Measurements from ENCODE around the gene ASB18.

The ASB18 gene

DNA sequence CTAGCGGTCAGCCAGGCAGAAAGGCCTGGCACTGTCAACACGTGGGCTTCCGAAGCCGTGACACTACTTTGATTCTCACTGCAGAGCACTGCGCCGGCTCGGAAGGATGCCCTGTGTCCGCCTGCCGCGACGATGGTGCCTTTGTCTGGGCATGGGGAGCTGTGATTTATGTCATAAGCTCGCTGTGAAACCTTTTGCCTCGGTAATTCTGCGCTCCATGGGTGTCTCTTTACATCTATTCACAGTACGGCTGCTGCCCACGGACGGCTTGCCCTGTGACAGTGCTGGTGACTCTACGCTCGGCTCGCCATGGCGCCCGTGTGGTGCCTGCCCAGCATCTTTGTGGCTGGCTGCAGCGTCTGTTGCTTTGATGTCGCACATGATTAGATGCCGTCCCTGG lies 52.9 kb downstream of the ASB18 start:
- no peaks in the 10 kb centered on the region for H3K4me1 ChIP-seq
- H3K9me3 ChIP-seq, result no peaks in the 10 kb centered on the region
- TF ChIP-seq, protein P1, sequence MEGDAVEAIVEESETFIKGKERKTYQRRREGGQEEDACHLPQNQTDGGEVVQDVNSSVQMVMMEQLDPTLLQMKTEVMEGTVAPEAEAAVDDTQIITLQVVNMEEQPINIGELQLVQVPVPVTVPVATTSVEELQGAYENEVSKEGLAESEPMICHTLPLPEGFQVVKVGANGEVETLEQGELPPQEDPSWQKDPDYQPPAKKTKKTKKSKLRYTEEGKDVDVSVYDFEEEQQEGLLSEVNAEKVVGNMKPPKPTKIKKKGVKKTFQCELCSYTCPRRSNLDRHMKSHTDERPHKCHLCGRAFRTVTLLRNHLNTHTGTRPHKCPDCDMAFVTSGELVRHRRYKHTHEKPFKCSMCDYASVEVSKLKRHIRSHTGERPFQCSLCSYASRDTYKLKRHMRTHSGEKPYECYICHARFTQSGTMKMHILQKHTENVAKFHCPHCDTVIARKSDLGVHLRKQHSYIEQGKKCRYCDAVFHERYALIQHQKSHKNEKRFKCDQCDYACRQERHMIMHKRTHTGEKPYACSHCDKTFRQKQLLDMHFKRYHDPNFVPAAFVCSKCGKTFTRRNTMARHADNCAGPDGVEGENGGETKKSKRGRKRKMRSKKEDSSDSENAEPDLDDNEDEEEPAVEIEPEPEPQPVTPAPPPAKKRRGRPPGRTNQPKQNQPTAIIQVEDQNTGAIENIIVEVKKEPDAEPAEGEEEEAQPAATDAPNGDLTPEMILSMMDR (IDR thresholded peaks at IDR 0.05; ENCODE audit: low read depth, low read length), result no peak
- no peak for DNase-seq
- no peaks in the 10 kb centered on the region for H3K36me3 ChIP-seq
- no peak overlapping the region for H3K4me3 ChIP-seq (ENCODE audit: low read depth, low read length)
- peaks cover 6% of the 10 kb centered on the region for H3K27me3 ChIP-seq

DNA sequence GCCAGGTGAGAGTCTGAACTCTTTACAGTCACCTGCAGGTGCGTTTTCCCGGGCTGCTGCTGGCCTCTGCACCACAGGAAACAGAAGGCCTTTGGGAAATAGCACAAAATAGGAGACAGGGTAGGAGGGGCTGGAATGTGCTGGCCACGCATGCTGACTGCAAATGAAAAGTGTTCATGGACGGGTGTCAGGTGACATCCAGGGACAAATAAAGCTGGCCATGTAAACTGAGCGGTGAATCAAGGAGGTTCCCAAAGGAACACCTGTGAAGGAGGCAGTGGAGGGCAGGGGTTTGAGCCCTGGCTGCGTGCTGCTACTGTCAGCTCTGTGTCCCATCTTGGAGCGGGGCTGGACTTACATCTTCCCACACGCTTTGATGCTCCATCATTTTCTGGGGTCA lies 53.7 kb downstream of the ASB18 start:
- no peaks in the 10 kb centered on the region for H3K9me3 ChIP-seq
- TF ChIP-seq, protein P1 (IDR thresholded peaks at IDR 0.05; ENCODE audit: low read depth, low read length), result no peak
- H3K27me3 ChIP-seq, result peaks cover 6% of the 10 kb centered on the region
- H3K4me1 ChIP-seq, result no peaks in the 10 kb centered on the region
- H3K4me3 ChIP-seq (ENCODE audit: low read depth, low read length), result no peak overlapping the region
- DNase-seq, result no peak
- H3K36me3 ChIP-seq, result no peaks in the 10 kb centered on the region

- H3K4me1 ChIP-seq, result no peaks in the 10 kb centered on the region
- H3K36me3 ChIP-seq, result no peaks in the 10 kb centered on the region
- TF ChIP-seq, protein P1 (IDR thresholded peaks at IDR 0.05; ENCODE audit: low read depth, low read length), result no peak
- no peak overlapping the region for H3K4me3 ChIP-seq (ENCODE audit: low read depth, low read length)
- H3K9me3 ChIP-seq, result no peaks in the 10 kb centered on the region
- H3K27me3 ChIP-seq, result peaks cover 6% of the 10 kb centered on the region
- no peak for DNase-seq
Observed at GRCh38 chr2:236209996-236210395, 54.2 kb downstream of the ASB18 start.

- no peaks in the 10 kb centered on the region for H3K36me3 ChIP-seq
- TF ChIP-seq, protein P1 (IDR thresholded peaks at IDR 0.05; ENCODE audit: low read depth, low read length), result no peak
- no peaks in the 10 kb centered on the region for H3K4me1 ChIP-seq
- H3K4me3 ChIP-seq (ENCODE audit: low read depth, low read length), result no peak overlapping the region
- H3K9me3 ChIP-seq, result no peaks in the 10 kb centered on the region
- no peak for DNase-seq
- H3K27me3 ChIP-seq, result peaks cover 6% of the 10 kb centered on the region
Observed at GRCh38 chr2:236209535-236209934, 54.7 kb downstream of the ASB18 start.

DNA sequence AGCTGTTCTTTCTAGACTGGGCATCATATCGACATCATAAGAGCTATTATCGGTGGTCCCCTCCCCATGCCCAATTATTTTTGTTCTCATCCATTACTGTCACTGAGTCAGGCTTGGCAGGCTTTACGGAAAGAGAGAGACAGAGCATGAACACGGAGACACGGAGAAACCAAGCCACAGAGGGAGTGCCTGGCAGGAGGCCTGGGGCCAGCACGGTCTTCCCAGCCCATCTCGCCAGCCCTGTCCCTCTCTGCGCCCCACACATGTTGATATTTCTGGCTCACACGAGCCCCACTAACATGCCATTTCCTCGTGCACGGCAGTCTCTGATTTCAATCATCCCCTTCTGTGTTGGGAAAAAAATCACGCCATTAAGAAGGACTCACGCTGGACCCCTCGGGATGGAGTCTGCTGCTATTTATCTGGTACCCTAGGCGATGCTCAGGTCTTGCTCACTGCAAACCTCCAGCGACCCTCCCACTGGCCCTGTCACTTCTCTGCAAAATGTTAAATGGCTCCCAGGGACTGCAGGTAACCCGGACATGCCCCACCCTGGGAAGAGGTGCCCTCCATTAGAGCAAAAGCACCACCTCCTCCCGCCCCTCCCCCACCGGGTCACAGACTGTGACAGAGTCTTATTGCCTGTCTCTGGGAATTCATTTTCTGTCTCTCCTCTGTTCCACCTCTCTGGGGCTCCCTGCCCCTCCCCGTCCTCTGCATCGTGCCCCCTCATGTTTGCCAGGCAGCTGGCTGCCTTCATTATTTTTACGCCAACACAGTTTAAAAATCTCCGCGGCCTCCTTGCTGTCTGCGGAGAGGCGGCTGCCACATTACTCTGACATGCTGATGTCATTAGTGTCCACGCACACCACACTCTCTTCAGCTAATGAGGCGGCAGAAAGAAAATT lies 55.9 kb downstream of the ASB18 start:
- no peak for DNase-seq
- no peak overlapping the region for H3K4me3 ChIP-seq (ENCODE audit: low read depth, low read length)
- no peaks in the 10 kb centered on the region for H3K4me1 ChIP-seq
- H3K27me3 ChIP-seq, result peaks cover 4% of the 10 kb centered on the region
- no peaks in the 10 kb centered on the region for H3K36me3 ChIP-seq
- TF ChIP-seq, protein P1 (IDR thresholded peaks at IDR 0.05; ENCODE audit: low read depth, low read length), result no peak
- H3K9me3 ChIP-seq, result no peaks in the 10 kb centered on the region

GRCh38 chr2:236207472-236207871 lies 56.7 kb downstream of the ASB18 start:
- TF ChIP-seq, protein P1 (IDR thresholded peaks at IDR 0.05; ENCODE audit: low read depth, low read length), result no peak
- DNase-seq, result no peak
- Histone ChIP-seq H3K36me3 (no peaks in the 10 kb centered on the region), H3K4me3 (ENCODE audit: low read depth, low read length) (no peak overlapping the region), H3K4me1 (no peaks in the 10 kb centered on the region), H3K27me3 (peaks cover 4% of the 10 kb centered on the region), H3K9me3 (no peaks in the 10 kb centered on the region)
